Thoracic aorta endothelial cell (primary cell): ENCODE measurements around the gene CXCL1. TPM values are rescaled to one million over a fixed set of nuclear protein-coding genes. Genes with fewer than 3 reads are reported as not detected.

Source experiments
- total RNA-seq: library from RNA; depleted of rRNA; stranded (reverse); fragments of >200 nt; gene quantifications from 2 replicates; pipeline ENCODE4 v1.2.3, GENCODE V29; 2012

The CXCL1 gene
- 64.6 and 78.5 TPM in 2 replicates for total RNA-seq

GRCh38 chr4:73869130-73870055 is at the start of gene CXCL1:
Gene CXCL1 (plus strand): TSS chr4:73869393. CDS start chr4:73869471, 78 bp downstream.

GRCh38 chr4:73836373-73837279 is 32.6 kb upstream of the CXCL1 start, which contains the start of gene CXCL6:
Gene CXCL6 (plus strand): TSS chr4:73836678. CDS start chr4:73836751, 73 bp downstream.

GRCh38 chr4:73853246-73853704 is 15.9 kb upstream of the CXCL1 start, which contains the start of gene PF4V1:
Gene PF4V1 (plus strand): TSS chr4:73853296. CDS start chr4:73853363, 67 bp downstream.

Other genes with a start within 250 kb of the CXCL1 start
- gene RASSF6, start 249.0 kb upstream of the CXCL1 start, total RNA-seq: under 0.01 TPM in 1 of 2 replicates, not detected in the other
- 156 and 243 TPM in 2 replicates for gene CXCL8, start 128.8 kb upstream of the CXCL1 start, total RNA-seq
- 2.9 and 17.3 TPM in 2 replicates for gene CXCL6, start 32.7 kb upstream of the CXCL1 start, total RNA-seq
- 0.80 TPM in 1 of 2 replicates, not detected in the other for gene PF4V1, start 16.1 kb upstream of the CXCL1 start, total RNA-seq
- 0.57 TPM in 1 of 2 replicates, not detected in the other for gene PF4, start 112.6 kb downstream of the CXCL1 start, total RNA-seq
- gene PPBP, start 118.8 kb downstream of the CXCL1 start, total RNA-seq: not detected in 2 replicates
- gene CXCL5, start 129.3 kb downstream of the CXCL1 start, total RNA-seq: 0.57 and 0.80 TPM in 2 replicates
- 0.93 and 1.6 TPM in 2 replicates for gene CXCL3, start 169.3 kb downstream of the CXCL1 start, total RNA-seq
- gene CXCL2, start 229.8 kb downstream of the CXCL1 start, total RNA-seq: 9.3 and 11.7 TPM in 2 replicates